SK-N-MC (cell line): ENCODE measurements around the gene SMAP1.

ENCODE experiments used
- EZH2 ChIP-seq: fragments of 200-600 bp; sonication (generic); IDR thresholded peaks from one replicate; pipeline ENCODE4 v1.6.1; 2017; ENCODE audit warnings: antibody characterized with exemption
- FOXP2 ChIP-seq: optimal IDR thresholded peaks from 2 replicates; pipeline ENCODE3; 2011; ENCODE audit warnings: mild to moderate bottlenecking, moderate library complexity; ENCODE audit not compliant: insufficient read depth; ENCODE audit errors: extremely low read length, control extremely low read depth
- POLR2AphosphoS5 ChIP-seq: IDR thresholded peaks from 2 replicates; pipeline ENCODE4 v1.6.1; 2012; ENCODE audit warnings: mild to moderate bottlenecking, low read depth, low read length, borderline replicate concordance

DNA sequence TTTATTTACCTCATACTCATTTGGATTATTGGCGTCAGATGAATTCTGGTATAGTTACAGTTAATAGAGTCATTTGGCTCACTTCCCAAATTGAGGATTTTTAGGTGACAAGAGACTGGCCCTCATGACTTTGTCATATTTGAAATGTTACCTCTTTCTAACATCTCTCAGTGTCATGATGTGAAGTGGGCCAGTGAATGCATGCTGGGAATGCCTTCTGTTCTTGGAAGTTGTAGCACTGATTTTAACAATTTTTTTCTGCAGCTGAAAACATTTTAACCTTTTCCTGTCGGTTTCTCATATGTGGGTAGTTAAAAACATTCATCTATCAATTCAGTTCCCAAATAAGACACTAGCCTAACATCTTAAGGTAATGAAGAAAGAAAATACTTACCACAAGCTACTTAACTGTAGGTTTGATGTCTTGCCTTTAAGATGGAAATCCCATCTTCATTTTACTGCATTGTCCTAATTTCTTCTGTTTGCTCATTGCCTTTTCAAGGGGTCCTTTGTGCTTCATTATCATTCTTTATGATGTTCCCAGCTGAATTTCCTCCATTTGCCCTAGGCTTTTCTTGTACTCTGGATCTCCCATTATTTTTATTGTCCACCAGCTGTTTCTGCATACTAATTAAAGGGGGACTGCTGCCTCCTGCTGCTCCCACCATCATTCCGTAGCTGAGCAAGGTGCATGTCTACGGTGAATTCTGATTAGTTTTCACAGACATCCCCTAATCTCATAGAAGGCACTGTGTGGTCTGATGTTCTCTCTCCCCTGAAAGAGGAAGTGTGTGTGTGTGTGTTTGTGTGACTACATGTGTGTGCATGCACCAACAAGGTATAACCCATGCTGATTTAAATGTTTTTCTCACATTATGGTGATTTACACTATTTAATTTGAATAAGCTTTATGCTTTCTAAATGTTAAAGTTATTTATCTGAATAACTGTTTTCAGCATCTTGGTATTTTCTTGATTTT lies 179.7 kb downstream of the SMAP1 start:
- TF ChIP-seq POLR2AphosphoS5 (no peak), EZH2 (no peak), FOXP2 (no peak)
